ENCODE results near the gene PDRG1.

The PDRG1 gene

GRCh38 chr20:31951530-31952453, at the start of gene PDRG1:
PDRG1 (minus strand) TSS chr20:31952046; CDS start chr20:31951961, 85 bp downstream.
- DNase-seq (ENCODE audit: low spot score) = peak; percentile 95

- no peak for DNase-seq (ENCODE audit: low spot score)
These were observed 46.4 kb upstream of the PDRG1 start for GRCh38 chr20:31998246-31998645.

- no peak for DNase-seq (ENCODE audit: low spot score)
These were observed 45.1 kb upstream of the PDRG1 start for GRCh38 chr20:31996996-31997395.

GRCh38 chr20:31992086-31992485, 40.2 kb upstream of the PDRG1 start:
- DNase-seq (ENCODE audit: low spot score) = no peak

- DNase-seq (ENCODE audit: low spot score) = no peak
These were observed 39.5 kb upstream of the PDRG1 start for GRCh38 chr20:31991339-31991705.

GRCh38 chr20:31990641-31991338, 38.9 kb upstream of the PDRG1 start:
- no peak for DNase-seq (ENCODE audit: low spot score)

- no peak for DNase-seq (ENCODE audit: low spot score)
These were observed 37.3 kb upstream of the PDRG1 start for GRCh38 chr20:31989030-31989645.

GRCh38 chr20:31988430-31989015, 36.7 kb upstream of the PDRG1 start:
- DNase-seq (ENCODE audit: low spot score) = no peak

GRCh38 chr20:31987744-31988143, 35.9 kb upstream of the PDRG1 start:
- DNase-seq (ENCODE audit: low spot score) = no peak

GRCh38 chr20:31984981-31985471, 33.2 kb upstream of the PDRG1 start:
- no peak for DNase-seq (ENCODE audit: low spot score)

- DNase-seq (ENCODE audit: low spot score) = no peak
These were observed 29.9 kb upstream of the PDRG1 start for GRCh38 chr20:31981784-31982183.

GRCh38 chr20:31979713-31980426, 28.0 kb upstream of the PDRG1 start:
- DNase-seq (ENCODE audit: low spot score) = no peak

GRCh38 chr20:31977080-31977479, 25.2 kb upstream of the PDRG1 start:
- no peak for DNase-seq (ENCODE audit: low spot score)

GRCh38 chr20:31975874-31976273, 24.0 kb upstream of the PDRG1 start:
- DNase-seq (ENCODE audit: low spot score) = no peak

GRCh38 chr20:31974951-31975487, 23.2 kb upstream of the PDRG1 start:
- DNase-seq (ENCODE audit: low spot score) = no peak

- no peak for DNase-seq (ENCODE audit: low spot score)
These were observed 22.4 kb upstream of the PDRG1 start for GRCh38 chr20:31974296-31974695.

- no peak for DNase-seq (ENCODE audit: low spot score)
These were observed 20.7 kb upstream of the PDRG1 start for GRCh38 chr20:31972471-31973021.

GRCh38 chr20:31969991-31970390, 18.1 kb upstream of the PDRG1 start:
- no peak for DNase-seq (ENCODE audit: low spot score)

GRCh38 chr20:31968291-31969126, 16.7 kb upstream of the PDRG1 start:
- DNase-seq (ENCODE audit: low spot score) = peak; percentile 80

GRCh38 chr20:31967830-31968249, 16.0 kb upstream of the PDRG1 start, which contains the start of gene XKR7:
XKR7 (plus strand) TSS chr20:31968151; CDS start chr20:31968176, 25 bp downstream.
- no peak for DNase-seq (ENCODE audit: low spot score)
